HUES6 (cell line): Measurements from ENCODE around the gene AP5Z1.

Experiments
- H3K27ac ChIP-seq: 2 replicates; pipeline ENCODE4 v1.7.0; 2013; ENCODE audit warnings: low read depth, mild to moderate bottlenecking, low read length, inconsistent platforms
- H3K27me3 ChIP-seq: 2 replicates; pipeline ENCODE4 v1.6.1; 2013; ENCODE audit warnings: low read length; ENCODE audit not compliant: control insufficient read depth, insufficient read depth
- H3K36me3 ChIP-seq: 2 replicates; pipeline ENCODE4 v1.6.1; 2013; ENCODE audit warnings: low read length; ENCODE audit not compliant: control insufficient read depth, insufficient read depth
- H3K4me1 ChIP-seq: 2 replicates; pipeline ENCODE4 v1.6.1; 2013; ENCODE audit warnings: low read length; ENCODE audit not compliant: control insufficient read depth, insufficient read depth
- H3K4me3 ChIP-seq: 2 replicates; pipeline ENCODE4 v1.5.1; 2013; ENCODE audit warnings: low read depth, low read length
- H3K9ac ChIP-seq: one replicate; pipeline ENCODE4 v1.6.1; 2013; ENCODE audit warnings: mild to moderate bottlenecking, low read length
- H3K9me3 ChIP-seq: 2 replicates; pipeline ENCODE4 v1.6.1; 2013; ENCODE audit warnings: low read depth, low read length; ENCODE audit not compliant: control insufficient read depth, insufficient read depth

Gene AP5Z1

GRCh38 chr7:4807598-4808016 lies 32.2 kb downstream of the AP5Z1 start:
- H3K27ac ChIP-seq, result no peak overlapping the region
- no peaks in the 10 kb centered on the region for H3K36me3 ChIP-seq
- no peaks in the 10 kb centered on the region for H3K27me3 ChIP-seq
- peaks cover 2% of the 10 kb centered on the region; the same call in 1 of the 2 replicates for H3K9me3 ChIP-seq
- peaks cover 6% of the 10 kb centered on the region for H3K4me1 ChIP-seq
- H3K4me3 ChIP-seq, result no peak overlapping the region
- no peak overlapping the region for H3K9ac ChIP-seq

DNA sequence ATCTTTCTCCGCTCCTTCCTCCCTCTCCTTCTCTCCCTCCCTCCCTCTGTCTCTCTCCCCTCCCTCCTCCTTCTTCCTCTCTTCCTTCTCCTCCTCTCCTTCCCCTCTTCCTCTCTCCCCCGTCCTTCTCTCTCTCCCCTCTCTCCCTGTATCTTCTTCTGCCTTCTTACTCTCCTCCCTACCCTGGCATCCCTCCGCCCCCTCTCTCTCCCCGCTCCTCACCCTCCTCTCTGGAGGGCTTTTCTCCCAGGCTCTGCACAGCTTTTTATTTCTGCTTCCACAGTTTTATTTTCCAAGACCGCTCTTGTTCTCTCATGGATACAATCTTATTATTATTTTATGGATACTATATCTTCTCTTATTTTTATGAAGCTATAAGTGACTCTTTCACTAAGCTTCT lies 32.6 kb downstream of the AP5Z1 start:
- H3K27ac ChIP-seq, result no peak overlapping the region
- H3K4me1 ChIP-seq, result peaks cover 6% of the 10 kb centered on the region
- no peak overlapping the region for H3K4me3 ChIP-seq
- H3K9me3 ChIP-seq, result peaks cover 2% of the 10 kb centered on the region; the same call in 1 of the 2 replicates
- H3K27me3 ChIP-seq, result no peaks in the 10 kb centered on the region
- H3K36me3 ChIP-seq, result no peaks in the 10 kb centered on the region
- H3K9ac ChIP-seq, result no peak overlapping the region

DNA sequence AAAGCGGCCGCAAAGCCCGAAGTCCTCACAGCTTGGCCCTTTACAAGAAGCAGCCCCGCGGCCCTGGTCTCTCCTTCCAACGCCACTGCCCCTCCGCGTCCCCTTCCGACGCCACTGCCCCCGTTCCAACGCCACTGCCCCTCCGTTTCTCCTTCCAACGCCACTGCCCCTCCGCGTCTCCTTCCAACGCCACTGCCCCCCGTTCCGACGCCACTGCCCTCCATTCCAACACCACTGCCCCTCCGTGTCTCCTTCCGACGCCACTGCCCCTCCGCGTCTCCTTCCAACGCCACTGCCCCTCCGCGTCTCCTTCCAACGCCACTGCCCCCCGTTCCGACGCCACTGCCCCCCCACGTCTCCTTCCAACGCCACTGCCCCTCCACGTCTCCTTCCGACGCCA lies 33.1 kb downstream of the AP5Z1 start:
- H3K36me3 ChIP-seq, result no peaks in the 10 kb centered on the region
- peaks cover 2% of the 10 kb centered on the region; the same call in 1 of the 2 replicates for H3K9me3 ChIP-seq
- no peak overlapping the region for H3K27ac ChIP-seq
- no peak overlapping the region for H3K4me3 ChIP-seq
- H3K9ac ChIP-seq, result no peak overlapping the region
- H3K27me3 ChIP-seq, result no peaks in the 10 kb centered on the region
- H3K4me1 ChIP-seq, result peaks cover 5% of the 10 kb centered on the region

DNA sequence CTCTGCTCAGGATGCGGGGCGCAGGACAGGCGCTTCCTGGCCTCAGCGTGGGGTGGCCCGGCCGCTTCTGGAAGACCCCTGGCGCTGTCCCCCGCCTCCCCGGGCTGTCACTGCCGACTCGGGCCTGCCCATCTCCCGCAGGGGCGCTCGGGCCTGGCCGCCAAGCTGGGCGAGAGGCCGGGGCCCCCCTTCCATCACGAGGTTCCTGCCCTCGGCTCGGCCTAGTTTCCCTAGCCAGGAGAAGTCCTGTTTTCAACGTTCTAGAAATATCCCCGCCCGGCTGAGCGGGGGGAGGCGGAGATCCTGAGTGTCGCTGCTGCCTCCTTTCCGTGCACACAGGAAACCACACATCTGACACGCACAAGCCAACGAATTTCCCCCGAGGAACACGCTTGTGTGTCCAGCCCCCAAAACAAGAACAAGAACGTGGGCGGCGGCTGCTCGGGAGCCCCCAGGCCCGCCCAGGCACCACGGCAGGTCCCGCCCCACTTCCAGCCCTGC lies 33.7 kb downstream of the AP5Z1 start:
- H3K27ac ChIP-seq, result no peak overlapping the region
- H3K4me1 ChIP-seq, result no peaks in the 10 kb centered on the region; the same call in 1 of the 2 replicates
- H3K9ac ChIP-seq, result no peak overlapping the region
- H3K27me3 ChIP-seq, result no peaks in the 10 kb centered on the region
- no peaks in the 10 kb centered on the region for H3K36me3 ChIP-seq
- no peak overlapping the region for H3K4me3 ChIP-seq
- H3K9me3 ChIP-seq, result peaks cover 2% of the 10 kb centered on the region; the same call in 1 of the 2 replicates

- no peaks in the 10 kb centered on the region for H3K36me3 ChIP-seq
- no peak overlapping the region for H3K4me3 ChIP-seq
- H3K27me3 ChIP-seq, result no peaks in the 10 kb centered on the region
- no peaks in the 10 kb centered on the region; the same call in 1 of the 2 replicates for H3K4me1 ChIP-seq
- no peak overlapping the region for H3K9ac ChIP-seq
- H3K9me3 ChIP-seq, result peaks cover 2% of the 10 kb centered on the region; the same call in 1 of the 2 replicates
- H3K27ac ChIP-seq, result no peak overlapping the region
Measured at GRCh38 chr7:4809666-4810065, 34.2 kb downstream of the AP5Z1 start.

- H3K9ac ChIP-seq, result no peak overlapping the region
- H3K27ac ChIP-seq, result no peak overlapping the region
- no peaks in the 10 kb centered on the region for H3K36me3 ChIP-seq
- no peaks in the 10 kb centered on the region for H3K4me1 ChIP-seq
- H3K4me3 ChIP-seq, result no peak overlapping the region
- peaks cover 2% of the 10 kb centered on the region; the same call in 1 of the 2 replicates for H3K9me3 ChIP-seq
- no peaks in the 10 kb centered on the region for H3K27me3 ChIP-seq
Measured at GRCh38 chr7:4814433-4814832, 39.0 kb downstream of the AP5Z1 start.

DNA sequence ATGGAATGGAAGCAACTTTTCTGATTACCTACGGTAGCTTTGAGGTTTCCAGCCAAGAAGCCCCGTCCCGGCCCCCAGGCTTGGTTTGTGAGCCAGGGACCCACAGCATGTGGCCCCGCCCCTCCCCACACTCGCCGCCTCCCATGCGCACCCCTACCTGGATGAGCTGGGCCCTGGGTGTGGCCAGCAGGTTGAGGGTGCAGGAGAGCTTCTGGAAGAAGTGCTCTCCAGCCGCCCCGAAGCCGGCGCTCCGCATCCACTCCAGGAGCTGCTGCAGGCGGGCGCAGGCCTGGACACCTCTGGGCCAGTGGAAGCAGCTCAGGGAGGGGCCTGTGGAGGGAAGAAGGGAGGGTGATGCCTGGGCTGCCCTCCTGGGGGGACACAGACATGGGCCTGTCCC lies 39.7 kb downstream of the AP5Z1 start:
- H3K36me3 ChIP-seq, result no peaks in the 10 kb centered on the region

DNA sequence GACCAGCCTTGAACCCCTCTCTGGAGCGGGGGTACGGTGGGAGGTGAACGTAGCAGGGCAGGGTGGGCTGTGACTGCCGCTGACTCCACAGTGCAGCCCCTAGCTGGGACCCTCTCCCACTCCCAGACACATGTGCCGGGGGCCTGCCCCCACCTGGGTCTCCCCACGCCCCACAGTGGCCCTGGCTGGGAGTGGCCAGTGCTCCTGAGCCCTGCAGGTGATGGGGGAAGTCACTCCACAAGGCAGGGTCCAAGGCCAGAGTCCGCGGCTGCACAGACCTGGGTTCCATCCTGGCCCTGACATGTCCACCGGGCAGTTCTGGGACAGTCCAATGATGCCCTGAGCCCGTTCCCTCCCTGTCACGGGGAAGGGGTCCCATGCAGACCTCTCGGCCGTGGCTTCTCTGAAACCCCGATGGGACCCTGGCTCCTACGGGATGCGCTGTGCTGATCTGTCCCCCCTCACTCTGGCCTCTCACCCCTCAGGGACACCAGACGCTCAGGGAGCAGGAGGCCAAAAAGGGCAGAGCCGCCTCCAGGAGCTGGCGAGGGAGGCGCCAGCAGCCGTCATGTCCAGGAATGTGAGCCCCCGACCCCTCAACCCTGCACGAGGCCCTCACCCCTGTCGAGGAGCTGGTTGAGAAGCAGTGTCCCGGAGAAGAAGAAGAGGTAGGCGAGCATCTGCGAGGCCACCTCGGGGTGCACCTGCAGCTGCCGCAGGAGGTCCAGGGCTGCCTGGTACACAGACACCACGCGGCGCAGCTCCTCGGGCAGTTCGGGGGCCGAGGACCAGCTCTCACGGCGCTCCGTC lies 40.4 kb downstream of the AP5Z1 start:
- Histone ChIP-seq H3K36me3 (no peaks in the 10 kb centered on the region), H3K4me1 (no peaks in the 10 kb centered on the region), H3K4me3 (no peak overlapping the region), H3K9me3 (peaks cover 2% of the 10 kb centered on the region; the same call in 1 of the 2 replicates), H3K27me3 (no peaks in the 10 kb centered on the region), H3K27ac (no peak overlapping the region), H3K9ac (no peak overlapping the region)

More for the DNA sequence above, 39.7 kb downstream of the AP5Z1 start:
- H3K27ac ChIP-seq, result no peak overlapping the region
- H3K4me3 ChIP-seq, result no peak overlapping the region
- no peaks in the 10 kb centered on the region for H3K4me1 ChIP-seq
- no peaks in the 10 kb centered on the region for H3K27me3 ChIP-seq
- H3K9me3 ChIP-seq, result peaks cover 2% of the 10 kb centered on the region; the same call in 1 of the 2 replicates
- no peak overlapping the region for H3K9ac ChIP-seq

GRCh38 chr7:4816419-4817080 lies 41.1 kb downstream of the AP5Z1 start:
- no peaks in the 10 kb centered on the region for H3K4me1 ChIP-seq
- no peak overlapping the region for H3K27ac ChIP-seq
- H3K9ac ChIP-seq, result no peak overlapping the region
- H3K9me3 ChIP-seq, result peaks cover 2% of the 10 kb centered on the region; the same call in 1 of the 2 replicates
- no peaks in the 10 kb centered on the region for H3K27me3 ChIP-seq
- H3K4me3 ChIP-seq, result no peak overlapping the region
- no peaks in the 10 kb centered on the region for H3K36me3 ChIP-seq

DNA sequence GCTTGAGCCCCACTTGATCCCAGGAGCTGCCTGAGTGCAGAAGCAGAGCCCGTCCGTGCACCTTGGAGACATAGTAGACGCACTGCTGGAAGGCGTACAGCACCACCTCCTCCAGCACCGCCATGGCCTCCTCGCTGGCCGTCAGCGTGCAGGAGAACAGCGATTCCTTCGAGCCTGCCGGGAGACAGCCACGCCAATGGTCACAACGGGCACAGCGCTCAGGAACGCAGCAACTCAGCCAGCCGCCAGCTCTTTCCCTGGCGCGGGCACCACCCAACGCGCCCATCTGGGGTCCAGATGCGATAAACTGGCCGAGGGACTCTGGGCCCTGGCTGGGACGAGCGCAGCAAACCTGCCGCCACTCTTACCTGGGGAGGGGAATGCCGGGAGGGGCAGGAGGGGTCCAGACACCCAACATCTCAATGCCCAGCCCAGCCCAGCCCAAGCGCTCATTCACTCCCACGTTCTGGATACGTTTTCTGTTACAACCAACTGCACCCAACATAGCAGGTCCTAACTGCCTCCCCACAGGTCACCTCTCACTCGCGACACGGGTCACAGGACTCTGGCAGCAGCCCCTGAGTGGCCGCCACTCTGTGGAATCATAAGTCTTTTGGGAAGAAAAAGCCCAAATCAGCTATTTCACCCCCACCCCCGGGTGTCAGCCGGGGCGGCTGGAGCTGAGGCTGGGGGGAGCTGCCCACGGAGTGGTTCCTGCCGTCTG lies 41.9 kb downstream of the AP5Z1 start:
- no peak overlapping the region for H3K27ac ChIP-seq
- H3K36me3 ChIP-seq, result no peaks in the 10 kb centered on the region
- H3K4me3 ChIP-seq, result no peak overlapping the region
- no peaks in the 10 kb centered on the region for H3K4me1 ChIP-seq
- no peak overlapping the region for H3K9ac ChIP-seq
- no peaks in the 10 kb centered on the region for H3K9me3 ChIP-seq
- no peaks in the 10 kb centered on the region for H3K27me3 ChIP-seq
